ENCODE results near the gene PGBD5. TPM values are rescaled to one million over a fixed set of nuclear protein-coding genes. Genes with fewer than 3 reads are reported as not detected.

PGBD5 gene
- polyA plus RNA-seq, 3 donors from 2014 or later = not detected

GRCh38 chr1:230371923-230372703 is 54.0 kb downstream of the PGBD5 start:
- H3K36me3 Mint-ChIP-seq = no peaks in the 10 kb centered on the region
- peaks cover 0 to 1% (median 0%) of the 10 kb centered on the region in 6 donors for H3K9me3 Mint-ChIP-seq
- DNase-seq = no peak
- H3K27me3 Mint-ChIP-seq (ENCODE audit: low read depth in 3 of 3) = peaks cover 3% of the 10 kb centered on the region in 3 donors
- H3K4me1 Mint-ChIP-seq = no peaks in the 10 kb centered on the region
- no peak overlapping the region for H3K4me3 Mint-ChIP-seq
- no peak overlapping the region for H3K27ac Mint-ChIP-seq

- Mint-ChIP-seq H3K9me3 (peaks cover 0 to 1% (median 0%) of the 10 kb centered on the region in 6 donors), H3K27me3 (ENCODE audit: low read depth in 3 of 3) (peaks cover 0 to 3% (median 3%) of the 10 kb centered on the region in 3 donors), H3K4me3 (no peak overlapping the region), H3K4me1 (no peaks in the 10 kb centered on the region), H3K36me3 (no peaks in the 10 kb centered on the region), H3K27ac (no peak overlapping the region)
- DNase-seq = no peak
Observed at GRCh38 chr1:230370109-230370508, 56.0 kb downstream of the PGBD5 start.

GRCh38 chr1:230368871-230369270 is 57.3 kb downstream of the PGBD5 start:
- Mint-ChIP-seq H3K9me3 (peaks cover 0 to 1% (median 0%) of the 10 kb centered on the region in 6 donors), H3K27me3 (ENCODE audit: low read depth in 3 of 3) (peaks cover 0 to 5% (median 3%) of the 10 kb centered on the region in 3 donors), H3K27ac (no peak overlapping the region), H3K4me3 (no peak overlapping the region), H3K36me3 (no peaks in the 10 kb centered on the region), H3K4me1 (no peaks in the 10 kb centered on the region)
- DNase-seq = no peak

GRCh38 chr1:230368363-230368762 is 57.8 kb downstream of the PGBD5 start:
- Mint-ChIP-seq H3K27ac (no peak overlapping the region), H3K9me3 (peaks cover 0 to 1% (median 0%) of the 10 kb centered on the region in 6 donors), H3K4me1 (no peaks in the 10 kb centered on the region), H3K27me3 (ENCODE audit: low read depth in 3 of 3) (peaks cover 0 to 3% (median 2%) of the 10 kb centered on the region in 3 donors), H3K4me3 (no peak overlapping the region), H3K36me3 (no peaks in the 10 kb centered on the region)
- DNase-seq = no peak

- Mint-ChIP-seq H3K27ac (no peak overlapping the region), H3K27me3 (ENCODE audit: low read depth in 3 of 3) (peaks cover 2 to 3% (median 2%) of the 10 kb centered on the region in 3 donors), H3K4me3 (no peak overlapping the region), H3K9me3 (no peaks in the 10 kb centered on the region), H3K36me3 (no peaks in the 10 kb centered on the region), H3K4me1 (no peaks in the 10 kb centered on the region)
- DNase-seq = no peak
Observed at GRCh38 chr1:230366504-230366915, 59.6 kb downstream of the PGBD5 start.

GRCh38 chr1:230365723-230366307 is 60.3 kb downstream of the PGBD5 start:
- no peak overlapping the region for H3K27ac Mint-ChIP-seq
- no peaks in the 10 kb centered on the region for H3K36me3 Mint-ChIP-seq
- peaks cover 2 to 6% (median 3%) of the 10 kb centered on the region in 3 donors for H3K27me3 Mint-ChIP-seq (ENCODE audit: low read depth in 3 of 3)
- H3K9me3 Mint-ChIP-seq = no peaks in the 10 kb centered on the region
- H3K4me1 Mint-ChIP-seq = no peaks in the 10 kb centered on the region
- no peak overlapping the region for H3K4me3 Mint-ChIP-seq
- DNase-seq = no peak

- H3K36me3 Mint-ChIP-seq = no peaks in the 10 kb centered on the region
- no peaks in the 10 kb centered on the region for H3K9me3 Mint-ChIP-seq
- no peak overlapping the region for H3K4me3 Mint-ChIP-seq
- peaks cover 1 to 6% (median 2%) of the 10 kb centered on the region in 3 donors for H3K27me3 Mint-ChIP-seq (ENCODE audit: low read depth in 3 of 3)
- DNase-seq = no peak
- H3K27ac Mint-ChIP-seq = no peak overlapping the region
- no peaks in the 10 kb centered on the region for H3K4me1 Mint-ChIP-seq
Observed at GRCh38 chr1:230362949-230363348, 63.2 kb downstream of the PGBD5 start.

- H3K4me3 Mint-ChIP-seq = no peak overlapping the region
- H3K4me1 Mint-ChIP-seq = no peaks in the 10 kb centered on the region
- H3K9me3 Mint-ChIP-seq = no peaks in the 10 kb centered on the region
- no peak for DNase-seq
- no peaks in the 10 kb centered on the region for H3K36me3 Mint-ChIP-seq
- H3K27me3 Mint-ChIP-seq (ENCODE audit: low read depth in 3 of 3) = peaks cover 0 to 6% (median 2%) of the 10 kb centered on the region in 3 donors
- no peak overlapping the region for H3K27ac Mint-ChIP-seq
Observed at GRCh38 chr1:230361941-230362340, 64.2 kb downstream of the PGBD5 start.

- no peaks in the 10 kb centered on the region for H3K36me3 Mint-ChIP-seq
- no peak overlapping the region for H3K27ac Mint-ChIP-seq
- peaks cover 0 to 6% (median 2%) of the 10 kb centered on the region in 3 donors for H3K27me3 Mint-ChIP-seq (ENCODE audit: low read depth in 3 of 3)
- no peak for DNase-seq
- no peaks in the 10 kb centered on the region for H3K9me3 Mint-ChIP-seq
- no peaks in the 10 kb centered on the region for H3K4me1 Mint-ChIP-seq
- H3K4me3 Mint-ChIP-seq = no peak overlapping the region
Observed at GRCh38 chr1:230359992-230360668, 66.0 kb downstream of the PGBD5 start.

- no peaks in the 10 kb centered on the region for H3K36me3 Mint-ChIP-seq
- DNase-seq = no peak
- no peak overlapping the region for H3K27ac Mint-ChIP-seq
- no peak overlapping the region for H3K4me3 Mint-ChIP-seq
- peaks cover 0 to 8% (median 2%) of the 10 kb centered on the region in 3 donors for H3K27me3 Mint-ChIP-seq (ENCODE audit: low read depth in 3 of 3)
- no peaks in the 10 kb centered on the region for H3K4me1 Mint-ChIP-seq
- no peaks in the 10 kb centered on the region for H3K9me3 Mint-ChIP-seq
Observed at GRCh38 chr1:230356869-230357794, 69.0 kb downstream of the PGBD5 start.

GRCh38 chr1:230356190-230356589 is 69.9 kb downstream of the PGBD5 start:
- peaks cover 0 to 5% (median 2%) of the 10 kb centered on the region in 3 donors for H3K27me3 Mint-ChIP-seq (ENCODE audit: low read depth in 3 of 3)
- no peaks in the 10 kb centered on the region for H3K36me3 Mint-ChIP-seq
- H3K4me1 Mint-ChIP-seq = no peaks in the 10 kb centered on the region
- no peak overlapping the region for H3K27ac Mint-ChIP-seq
- no peak for DNase-seq
- H3K9me3 Mint-ChIP-seq = no peaks in the 10 kb centered on the region
- no peak overlapping the region for H3K4me3 Mint-ChIP-seq

- Mint-ChIP-seq H3K4me1 (no peaks in the 10 kb centered on the region), H3K4me3 (no peak overlapping the region), H3K9me3 (no peaks in the 10 kb centered on the region), H3K27me3 (ENCODE audit: low read depth in 3 of 3) (peaks cover 0 to 4% (median 2%) of the 10 kb centered on the region in 3 donors), H3K36me3 (no peaks in the 10 kb centered on the region), H3K27ac (no peak overlapping the region)
- no peak for DNase-seq
Observed at GRCh38 chr1:230355594-230355993, 70.5 kb downstream of the PGBD5 start.

GRCh38 chr1:230355128-230355527 is 71.0 kb downstream of the PGBD5 start:
- no peaks in the 10 kb centered on the region for H3K36me3 Mint-ChIP-seq
- no peak overlapping the region for H3K4me3 Mint-ChIP-seq
- no peaks in the 10 kb centered on the region for H3K9me3 Mint-ChIP-seq
- peaks cover 0 to 4% (median 2%) of the 10 kb centered on the region in 3 donors for H3K27me3 Mint-ChIP-seq (ENCODE audit: low read depth in 3 of 3)
- H3K27ac Mint-ChIP-seq = no peak overlapping the region
- DNase-seq = no peak
- no peaks in the 10 kb centered on the region for H3K4me1 Mint-ChIP-seq

Measured in immature natural killer cell (primary cell).